Measurements from ENCODE around the gene LBR.

The LBR gene

DNA sequence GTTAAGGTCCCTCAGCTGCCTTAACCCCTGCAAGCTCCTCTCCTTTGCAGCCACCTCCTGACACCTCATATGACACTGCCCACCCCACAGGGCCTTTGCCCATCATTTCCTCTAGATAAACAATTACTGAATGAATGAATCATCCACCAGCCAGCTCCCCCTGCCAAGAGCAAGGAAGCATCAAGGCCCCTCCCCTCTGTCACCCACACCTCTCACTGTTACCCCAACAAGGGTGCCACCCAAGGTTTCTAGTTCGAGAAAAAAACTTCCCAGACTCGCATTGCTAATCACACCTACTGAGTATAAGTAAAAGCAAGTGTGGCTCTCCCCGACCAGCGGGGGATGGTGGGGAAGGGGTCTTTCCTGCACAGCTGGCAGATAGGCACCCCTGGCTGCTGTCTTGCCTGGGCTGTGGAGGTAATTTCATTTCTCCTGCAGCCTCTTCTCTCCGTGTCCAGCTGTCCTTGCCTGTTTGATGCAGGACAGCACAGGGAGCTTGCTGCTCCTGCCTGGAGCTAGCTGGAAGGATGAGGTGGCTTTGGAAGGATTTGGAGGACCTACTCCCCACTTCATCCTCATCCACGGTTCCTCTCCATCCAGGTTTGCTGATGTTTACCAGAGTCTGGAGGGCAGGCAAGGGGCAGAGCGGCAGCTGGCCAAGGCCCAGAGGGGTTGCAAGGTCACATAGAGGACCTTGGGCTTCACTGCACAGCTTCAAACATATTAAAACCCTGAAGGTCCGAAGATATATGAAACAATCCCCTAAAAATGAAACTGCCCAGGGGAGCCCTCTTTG, 33.1 kb upstream of the LBR start:
- Histone ChIP-seq H4K20me1 (ENCODE audit: low read depth, low read length) (no peaks in the 10 kb centered on the region), H2AFZ (ENCODE audit: low read depth, low read length, severe bottlenecking) (no peak overlapping the region), H3K4me2 (ENCODE audit: low read depth, low read length, poor library complexity, severe bottlenecking) (no peak overlapping the region), H3K4me3 (ENCODE audit: insufficient read depth, low read length, poor library complexity, severe bottlenecking) (no peak overlapping the region), H3F3A (ENCODE audit: insufficient read depth) (no peaks in the 10 kb centered on the region), H3K9me3 (ENCODE audit: insufficient read depth, low read length) (no peaks in the 10 kb centered on the region), H3K27ac (ENCODE audit: low read depth, low read length) (no peak overlapping the region), H3K9ac (ENCODE audit: low read length) (no peak overlapping the region), H3K36me3 (ENCODE audit: low read length) (no peaks in the 10 kb centered on the region), H3K27me3 (ENCODE audit: low read length) (no peaks in the 10 kb centered on the region), H3K79me2 (ENCODE audit: insufficient read depth, low read length) (no peaks in the 10 kb centered on the region), H3K9me2 (replicated peaks; ENCODE audit: insufficient read depth, low read length) (no peaks in the 10 kb centered on the region)
- TF ChIP-seq, protein P1, sequence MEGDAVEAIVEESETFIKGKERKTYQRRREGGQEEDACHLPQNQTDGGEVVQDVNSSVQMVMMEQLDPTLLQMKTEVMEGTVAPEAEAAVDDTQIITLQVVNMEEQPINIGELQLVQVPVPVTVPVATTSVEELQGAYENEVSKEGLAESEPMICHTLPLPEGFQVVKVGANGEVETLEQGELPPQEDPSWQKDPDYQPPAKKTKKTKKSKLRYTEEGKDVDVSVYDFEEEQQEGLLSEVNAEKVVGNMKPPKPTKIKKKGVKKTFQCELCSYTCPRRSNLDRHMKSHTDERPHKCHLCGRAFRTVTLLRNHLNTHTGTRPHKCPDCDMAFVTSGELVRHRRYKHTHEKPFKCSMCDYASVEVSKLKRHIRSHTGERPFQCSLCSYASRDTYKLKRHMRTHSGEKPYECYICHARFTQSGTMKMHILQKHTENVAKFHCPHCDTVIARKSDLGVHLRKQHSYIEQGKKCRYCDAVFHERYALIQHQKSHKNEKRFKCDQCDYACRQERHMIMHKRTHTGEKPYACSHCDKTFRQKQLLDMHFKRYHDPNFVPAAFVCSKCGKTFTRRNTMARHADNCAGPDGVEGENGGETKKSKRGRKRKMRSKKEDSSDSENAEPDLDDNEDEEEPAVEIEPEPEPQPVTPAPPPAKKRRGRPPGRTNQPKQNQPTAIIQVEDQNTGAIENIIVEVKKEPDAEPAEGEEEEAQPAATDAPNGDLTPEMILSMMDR (IDR thresholded peaks at IDR 0.05; ENCODE audit: insufficient read depth, low read length, poor library complexity, severe bottlenecking) = no peak
- no peak for TF ChIP-seq EZH2phosphoT487 (conservative IDR thresholded peaks at IDR 0.05; ENCODE audit: low read length)

DNA sequence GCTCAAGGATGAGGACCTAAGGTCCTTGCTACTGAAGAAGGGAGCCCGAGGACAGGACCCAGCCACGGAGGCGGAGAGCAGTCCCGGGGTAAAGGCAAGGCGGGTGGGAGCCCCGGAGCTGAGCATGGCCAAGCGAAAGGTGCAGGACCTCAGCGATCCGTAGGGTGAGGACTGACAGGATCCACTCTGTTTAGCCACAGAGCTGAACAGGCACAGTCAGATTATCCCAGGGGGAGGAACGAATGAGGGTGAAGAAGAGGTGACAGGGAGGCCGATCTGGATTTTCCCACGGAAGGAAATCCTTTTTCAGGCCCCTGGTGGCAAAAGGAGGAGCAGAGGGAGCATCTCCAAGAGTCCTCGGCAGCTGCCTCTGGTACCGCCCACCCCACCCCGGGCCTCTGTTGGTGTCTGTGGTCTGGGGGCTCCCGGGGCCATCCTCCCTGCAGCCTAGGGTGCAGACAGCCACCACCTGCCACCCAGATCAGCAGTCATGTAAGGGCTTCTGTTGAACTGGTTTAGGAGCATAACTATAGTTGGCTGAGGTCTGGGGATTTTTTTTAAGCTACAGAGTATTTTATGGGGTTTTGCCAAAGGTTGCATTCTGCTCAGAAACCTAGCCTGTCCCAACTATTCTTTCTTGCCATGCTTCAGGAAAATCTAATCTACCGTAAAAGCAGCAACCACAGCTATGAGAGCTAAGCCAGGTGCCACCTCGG, 32.3 kb upstream of the LBR start:
- Histone ChIP-seq H2AFZ (ENCODE audit: low read depth, low read length, severe bottlenecking) (no peak overlapping the region), H4K20me1 (ENCODE audit: low read depth, low read length) (no peaks in the 10 kb centered on the region), H3K79me2 (ENCODE audit: insufficient read depth, low read length) (no peaks in the 10 kb centered on the region), H3K4me3 (ENCODE audit: insufficient read depth, low read length, poor library complexity, severe bottlenecking) (no peak overlapping the region), H3K36me3 (ENCODE audit: low read length) (no peaks in the 10 kb centered on the region), H3K9me2 (replicated peaks; ENCODE audit: insufficient read depth, low read length) (no peaks in the 10 kb centered on the region), H3K9ac (ENCODE audit: low read length) (no peak overlapping the region), H3K9me3 (ENCODE audit: insufficient read depth, low read length) (no peaks in the 10 kb centered on the region), H3K27ac (ENCODE audit: low read depth, low read length) (no peak overlapping the region), H3F3A (ENCODE audit: insufficient read depth) (no peaks in the 10 kb centered on the region), H3K27me3 (ENCODE audit: low read length) (no peaks in the 10 kb centered on the region), H3K4me2 (ENCODE audit: low read depth, low read length, poor library complexity, severe bottlenecking) (no peak overlapping the region)
- TF ChIP-seq EZH2phosphoT487 (conservative IDR thresholded peaks at IDR 0.05; ENCODE audit: low read length) = no peak
- TF ChIP-seq, protein P1 (IDR thresholded peaks at IDR 0.05; ENCODE audit: insufficient read depth, low read length, poor library complexity, severe bottlenecking) = no peak

DNA sequence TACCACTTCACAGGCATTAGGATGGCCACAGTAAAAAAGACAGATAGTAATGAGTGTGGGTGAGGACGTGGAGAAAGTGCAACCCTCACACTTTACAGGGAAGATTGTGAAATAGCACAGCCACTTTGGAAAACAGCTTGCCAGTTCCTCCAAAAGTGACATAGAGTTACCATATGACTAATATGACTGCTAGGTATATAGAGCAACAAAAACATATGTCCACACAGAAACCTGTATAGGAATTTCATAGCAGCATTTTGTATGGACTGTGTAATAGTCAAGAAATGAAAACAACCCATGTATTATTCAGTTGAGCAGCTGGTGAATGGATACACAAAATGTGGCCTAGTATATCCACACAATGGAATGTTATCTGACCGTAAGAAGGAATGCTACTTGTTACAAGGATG, 30.4 kb upstream of the LBR start:
- H3F3A ChIP-seq (ENCODE audit: insufficient read depth) = no peaks in the 10 kb centered on the region
- no peaks in the 10 kb centered on the region for H3K27me3 ChIP-seq (ENCODE audit: low read length)
- TF ChIP-seq, protein P1 (IDR thresholded peaks at IDR 0.05; ENCODE audit: insufficient read depth, low read length, poor library complexity, severe bottlenecking) = no peak
- H2AFZ ChIP-seq (ENCODE audit: low read depth, low read length, severe bottlenecking) = no peak overlapping the region
- no peaks in the 10 kb centered on the region for H3K9me3 ChIP-seq (ENCODE audit: insufficient read depth, low read length)
- no peaks in the 10 kb centered on the region for H4K20me1 ChIP-seq (ENCODE audit: low read depth, low read length)
- H3K9me2 ChIP-seq (replicated peaks; ENCODE audit: insufficient read depth, low read length) = no peaks in the 10 kb centered on the region
- H3K27ac ChIP-seq (ENCODE audit: low read depth, low read length) = no peak overlapping the region
- no peaks in the 10 kb centered on the region for H3K36me3 ChIP-seq (ENCODE audit: low read length)
- H3K4me2 ChIP-seq (ENCODE audit: low read depth, low read length, poor library complexity, severe bottlenecking) = no peak overlapping the region
- no peak overlapping the region for H3K9ac ChIP-seq (ENCODE audit: low read length)
- no peak overlapping the region for H3K4me3 ChIP-seq (ENCODE audit: insufficient read depth, low read length, poor library complexity, severe bottlenecking)
- H3K79me2 ChIP-seq (ENCODE audit: insufficient read depth, low read length) = no peaks in the 10 kb centered on the region
